BJ (cell line): ENCODE measurements around the gene ITGB4. TPM values are rescaled to one million over a fixed set of nuclear protein-coding genes. Genes with fewer than 3 reads are reported as not detected.

ENCODE experiments used
- CTCF ChIA-PET: fragments of 350-600 bp; formaldehyde crosslinking; extraction: SDS; loops from one replicate; lab custom pipeline; 2021; ENCODE audit warnings: antibody characterized with exemption, inconsistent platforms; lab: Yijun Ruan, JAX
- POLR2A ChIA-PET: fragments of 300-600 bp; sonication (Branson Sonifier 250); formaldehyde crosslinking; extraction: SDS; loops from one replicate; lab custom pipeline; 2021; ENCODE audit warnings: antibody characterized with exemption; lab: Charles Lee
- DNase-seq: peaks from one replicate; pipeline ENCODE4 v3.0.0-alpha.2; 2011; ENCODE audit warnings: low read depth
- H3K27me3 ChIP-seq: 2 replicates; pipeline ENCODE4 v1.6.0; 2011; ENCODE audit warnings: low read length; ENCODE audit not compliant: control insufficient read depth, insufficient read depth
- H3K36me3 ChIP-seq: 2 replicates; pipeline ENCODE4 v1.5.1; 2011; ENCODE audit warnings: low read length; ENCODE audit not compliant: control insufficient read depth, insufficient read depth
- H3K4me3 ChIP-seq: 2 replicates; pipeline ENCODE4 v1.5.1; 2011; ENCODE audit warnings: low read depth, mild to moderate bottlenecking, control low read depth, low read length
- polyA plus RNA-seq: library from polyadenylated mRNA; depleted of rRNA; stranded (reverse); fragments of >200 nt; gene quantifications from 2 replicates; pipeline ENCODE4 v1.2.3, GENCODE V29; 2011
- TF ChIP-seq, protein P1 (sequence below): IDR thresholded peaks from 2 replicates; pipeline ENCODE4 v1.5.1; 2011; ENCODE audit warnings: low read depth, mild to moderate bottlenecking, control low read depth, inconsistent platforms, low read length, moderate library complexity; ENCODE audit not compliant: insufficient read depth

ITGB4 gene
- polyA plus RNA-seq, 1 experiment: 2.3 TPM

DNA sequence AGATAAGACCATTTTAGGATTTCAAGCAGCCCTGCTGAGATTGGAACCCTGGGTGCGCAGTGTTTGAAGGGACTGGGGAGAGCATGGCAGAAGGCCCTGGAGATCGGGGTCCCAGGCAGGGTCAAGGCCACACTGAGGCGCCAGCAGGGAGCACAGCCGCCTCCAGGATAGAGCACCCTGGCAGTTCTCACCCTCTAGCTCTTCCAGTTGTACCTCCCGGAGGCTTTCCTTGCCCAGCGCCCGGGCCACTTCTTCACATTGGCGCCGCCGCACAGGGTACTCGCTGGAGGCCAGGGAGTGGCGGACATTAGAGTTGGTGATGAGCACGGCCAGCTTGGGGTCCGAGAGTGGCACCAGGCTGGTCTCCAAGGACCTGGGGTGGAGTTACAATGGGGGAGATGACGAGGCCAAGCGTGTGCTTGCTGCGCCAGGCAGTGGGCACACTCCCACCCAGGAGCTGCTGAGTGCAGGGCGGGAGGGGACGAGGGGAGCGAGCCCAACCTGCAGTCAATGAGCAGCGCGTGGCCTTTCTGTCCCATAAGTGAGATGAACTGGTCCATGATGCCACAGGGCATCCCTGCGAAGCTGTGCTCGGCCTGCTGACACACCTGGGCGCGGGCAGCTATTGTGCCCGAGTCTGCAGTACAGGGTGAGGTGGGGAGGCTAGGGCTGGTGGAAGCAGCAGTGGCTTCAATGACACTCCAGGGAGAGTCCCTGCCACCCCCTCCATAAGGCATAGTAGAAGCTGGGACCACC, 41.4 kb downstream of the ITGB4 start:
- H3K27me3 ChIP-seq: no peaks in the 10 kb centered on the region
- ChIA-PET CTCF (interaction anchor here (0.8 to 6.4 kb wide), 10 partner anchors 9 to 129 kb away, joined by 3 to 63 read pairs (median 11); partner anchors contain the start of genes SMIM5, UNK and WBP2), POLR2A (interaction anchor here (1.5 kb wide), 1 partner anchor 17 kb away, joined by 4 read pairs; no protein-coding TSS in a partner anchor)
- H3K4me3 ChIP-seq: no peak overlapping the region
- DNase-seq: no peak
- peaks cover 3% of the 10 kb centered on the region for H3K36me3 ChIP-seq
- TF ChIP-seq, protein P1, sequence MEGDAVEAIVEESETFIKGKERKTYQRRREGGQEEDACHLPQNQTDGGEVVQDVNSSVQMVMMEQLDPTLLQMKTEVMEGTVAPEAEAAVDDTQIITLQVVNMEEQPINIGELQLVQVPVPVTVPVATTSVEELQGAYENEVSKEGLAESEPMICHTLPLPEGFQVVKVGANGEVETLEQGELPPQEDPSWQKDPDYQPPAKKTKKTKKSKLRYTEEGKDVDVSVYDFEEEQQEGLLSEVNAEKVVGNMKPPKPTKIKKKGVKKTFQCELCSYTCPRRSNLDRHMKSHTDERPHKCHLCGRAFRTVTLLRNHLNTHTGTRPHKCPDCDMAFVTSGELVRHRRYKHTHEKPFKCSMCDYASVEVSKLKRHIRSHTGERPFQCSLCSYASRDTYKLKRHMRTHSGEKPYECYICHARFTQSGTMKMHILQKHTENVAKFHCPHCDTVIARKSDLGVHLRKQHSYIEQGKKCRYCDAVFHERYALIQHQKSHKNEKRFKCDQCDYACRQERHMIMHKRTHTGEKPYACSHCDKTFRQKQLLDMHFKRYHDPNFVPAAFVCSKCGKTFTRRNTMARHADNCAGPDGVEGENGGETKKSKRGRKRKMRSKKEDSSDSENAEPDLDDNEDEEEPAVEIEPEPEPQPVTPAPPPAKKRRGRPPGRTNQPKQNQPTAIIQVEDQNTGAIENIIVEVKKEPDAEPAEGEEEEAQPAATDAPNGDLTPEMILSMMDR: no peak

DNA sequence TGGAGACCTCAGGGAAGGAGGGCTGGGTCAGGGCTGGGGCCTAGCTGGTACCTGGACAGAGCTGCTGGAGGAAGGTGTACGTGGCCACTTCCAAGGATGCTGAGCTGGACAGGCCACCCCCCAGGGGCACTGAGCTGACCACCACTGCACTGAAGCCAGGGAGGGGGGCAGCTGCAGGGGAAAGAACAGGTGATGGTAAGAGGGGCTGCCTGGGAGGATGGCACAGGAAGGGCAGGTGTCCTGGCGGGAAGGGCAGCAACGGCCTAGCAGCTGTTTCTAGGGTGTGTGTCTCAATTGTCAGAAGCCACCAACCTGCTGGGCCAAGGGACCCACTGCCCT, 42.0 kb downstream of the ITGB4 start:
- Histone ChIP-seq H3K36me3 (peaks cover 3% of the 10 kb centered on the region), H3K4me3 (no peak overlapping the region), H3K27me3 (no peaks in the 10 kb centered on the region)
- CTCF ChIA-PET: interaction anchor here (0.8 to 6.4 kb wide), 9 partner anchors 9 to 134 kb away, joined by 3 to 63 read pairs (median 19); partner anchors contain the start of genes SMIM5, TRIM65 and UNK
- POLR2A ChIA-PET: interaction anchor here (1.5 kb wide), 1 partner anchor 17 kb away, joined by 4 read pairs; no protein-coding TSS in a partner anchor
- DNase-seq: no peak
- TF ChIP-seq, protein P1: no peak

DNA sequence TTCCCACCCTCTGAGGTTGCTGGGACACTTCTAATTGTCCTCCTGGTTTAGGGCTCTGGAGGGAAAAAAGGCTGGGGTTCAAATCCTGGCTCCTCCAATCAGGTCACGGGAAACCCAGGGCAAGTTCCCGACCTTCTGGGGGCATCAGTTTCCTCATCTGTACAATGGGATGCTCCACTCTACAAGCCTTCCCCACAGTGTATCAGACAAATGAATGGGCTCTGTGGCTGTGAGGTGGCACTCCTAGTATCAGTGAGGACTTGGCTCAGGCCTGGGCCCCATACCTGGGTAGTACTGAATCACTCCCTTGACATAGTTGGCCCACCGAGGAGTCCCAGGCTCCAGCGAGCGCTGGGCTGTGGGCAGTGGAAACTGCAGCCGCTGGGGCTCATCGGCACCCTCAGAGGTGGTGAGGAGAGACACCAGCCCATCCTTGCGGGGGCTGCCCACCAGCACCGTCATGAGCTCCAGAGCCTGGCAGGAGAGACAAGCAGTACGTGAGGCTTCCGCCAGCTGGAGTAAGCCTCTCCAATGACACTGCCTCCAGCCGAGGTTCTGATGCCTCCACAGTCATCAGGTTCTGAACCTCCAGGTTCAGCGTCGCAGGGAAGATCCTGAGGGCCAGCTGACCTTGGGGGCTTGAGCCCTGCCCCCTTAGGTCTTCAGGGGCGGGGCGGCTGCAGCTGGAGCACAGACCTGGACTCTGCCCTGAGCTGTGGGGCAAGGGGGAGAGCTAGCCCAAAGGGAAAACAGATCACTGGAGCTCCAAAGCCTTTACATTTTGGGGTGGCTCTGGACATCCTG, 42.6 kb downstream of the ITGB4 start:
- CTCF ChIA-PET: interaction anchor here (0.9 to 6.4 kb wide), 14 partner anchors 10 to 133 kb away, joined by 3 to 63 read pairs (median 6); partner anchors contain the start of genes SMIM5, TRIM65 and UNK
- POLR2A ChIA-PET: interaction anchor here (0.6 to 0.9 kb wide), 5 partner anchors 9 to 256 kb away, joined by 3 to 5 read pairs (median 3); no protein-coding TSS in a partner anchor
- DNase-seq: no peak
- peak overlapping the region; percentile 78 for H3K4me3 ChIP-seq
- H3K27me3 ChIP-seq: no peaks in the 10 kb centered on the region
- H3K36me3 ChIP-seq: peaks cover 3% of the 10 kb centered on the region
- TF ChIP-seq, protein P1: no peak

- TF ChIP-seq, protein P1: no peak
- ChIA-PET POLR2A (interaction anchor here (0.6 to 0.9 kb wide), 5 partner anchors 9 to 255 kb away, joined by 3 to 5 read pairs (median 3); no protein-coding TSS in a partner anchor), CTCF (interaction anchor here (0.9 to 6.4 kb wide), 17 partner anchors 10 to 132 kb away, joined by 3 to 63 read pairs (median 6); partner anchors contain the start of genes SMIM5, TRIM65 and UNK)
- Histone ChIP-seq H3K36me3 (peaks cover 3% of the 10 kb centered on the region), H3K27me3 (no peaks in the 10 kb centered on the region), H3K4me3 (peak overlapping the region; percentile 78)
- no peak for DNase-seq
Observed at GRCh38 chr17:75764417-75764710, 43.1 kb downstream of the ITGB4 start.
